Liver (tissue), 9 donors: ENCODE data around the gene CDH13. TPM values are rescaled to one million over a fixed set of nuclear protein-coding genes. Genes with fewer than 3 reads are reported as not detected.

Source experiments
- DNase-seq: peaks from one replicate; pipeline ENCODE4 v3.0.0-alpha.2; 2017; ENCODE audit warnings: low spot score
- H3K27ac ChIP-seq, 2 donors: one replicate each; pipeline ENCODE4 v1.7.0; 2013; ENCODE audit warnings: inconsistent platforms in 2 of 2, low read length in 2 of 2, control low read depth in 1 of 2, low read depth in 1 of 2, mild to moderate bottlenecking in 1 of 2
- H3K27me3 ChIP-seq, 4 donors: one replicate each; pipeline versions ENCODE4 v1.6.1 to v1.7.0; 2013; ENCODE audit warnings: low read length in 3 of 4, inconsistent platforms in 1 of 4, mild to moderate bottlenecking in 1 of 4, moderate library complexity in 1 of 4; ENCODE audit not compliant: control insufficient read depth in 4 of 4, insufficient read depth in 4 of 4
- H3K36me3 ChIP-seq, 4 donors: one replicate each; pipeline versions ENCODE4 v1.6.1 to v1.7.0; 2013; ENCODE audit warnings: low read length in 3 of 4, mild to moderate bottlenecking in 3 of 4, low read depth in 1 of 4, moderate library complexity in 1 of 4; ENCODE audit not compliant: control insufficient read depth in 4 of 4, insufficient read depth in 3 of 4
- H3K4me1 ChIP-seq, 4 donors: one replicate each; pipeline versions ENCODE4 v1.6.1 to v1.7.0; 2013; ENCODE audit warnings: low read length in 3 of 4, mild to moderate bottlenecking in 3 of 4, moderate library complexity in 1 of 4; ENCODE audit not compliant: control insufficient read depth in 4 of 4, insufficient read depth in 4 of 4
- H3K4me3 ChIP-seq, 3 donors: one replicate each; pipeline versions ENCODE4 v1.6.1 to v1.7.0; 2013; ENCODE audit warnings: low read length in 3 of 3, control low read depth in 1 of 3, low read depth in 1 of 3, mild to moderate bottlenecking in 1 of 3
- H3K9ac ChIP-seq, 2 donors: one replicate each; pipeline ENCODE4 v1.7.0; 2013; ENCODE audit warnings: low read length in 2 of 2, mild to moderate bottlenecking in 2 of 2, moderate library complexity in 2 of 2, control low read depth in 1 of 2, low read depth in 1 of 2
- H3K9me3 ChIP-seq, 4 donors: one replicate each; pipeline versions ENCODE4 v1.6.1 to v1.7.0; 2013; ENCODE audit warnings: low read length in 3 of 4; ENCODE audit not compliant: control insufficient read depth in 4 of 4
- EGR1 ChIP-seq, 2 donors: IDR thresholded peaks; 2 replicates each; pipeline ENCODE4 v1.6.1; 2016 to 2018; ENCODE audit warnings: antibody characterized with exemption in 2 of 2, low read depth in 2 of 2
- FOXA1 ChIP-seq: IDR thresholded peaks from 2 replicates; pipeline ENCODE4 v1.6.1; 2016; ENCODE audit warnings: antibody characterized with exemption
- FOXA2 ChIP-seq: IDR thresholded peaks from 2 replicates; pipeline ENCODE4 v1.6.1; 2016; ENCODE audit warnings: antibody characterized with exemption
- GABPA ChIP-seq, 2 donors: IDR thresholded peaks in 1 of 2; conservative IDR thresholded peaks in 1 of 2; 2 replicates each; pipeline ENCODE4 v1.6.1; 2016; ENCODE audit warnings: antibody characterized with exemption in 2 of 2, mild to moderate bottlenecking in 1 of 2, moderate library complexity in 1 of 2
- HNF4A ChIP-seq, 2 donors: conservative IDR thresholded peaks; 2 replicates each; pipeline ENCODE4 v1.6.1; 2016; ENCODE audit warnings: antibody characterized with exemption in 2 of 2, mild to moderate bottlenecking in 2 of 2
- HNF4G ChIP-seq: IDR thresholded peaks from 2 replicates; pipeline ENCODE4 v1.6.1; 2016; ENCODE audit warnings: antibody characterized with exemption
- JUND ChIP-seq, 2 donors: IDR thresholded peaks; 2 replicates each; pipeline ENCODE4 v1.6.1; 2016; ENCODE audit warnings: antibody characterized with exemption in 2 of 2
- NR2F2 ChIP-seq: IDR thresholded peaks from 2 replicates; pipeline ENCODE4 v1.6.1; 2016; ENCODE audit warnings: antibody characterized with exemption
- RAD21 ChIP-seq, 2 donors: IDR thresholded peaks; 2 replicates each; pipeline ENCODE4 v1.6.1; 2016; ENCODE audit warnings: antibody characterized with exemption in 2 of 2, mild to moderate bottlenecking in 2 of 2
- RXRA ChIP-seq, 2 donors: IDR thresholded peaks; 2 replicates each; pipeline ENCODE4 v1.6.1; 2017 to 2018; ENCODE audit warnings: antibody characterized with exemption in 2 of 2, mild to moderate bottlenecking in 1 of 2
- SP1 ChIP-seq: IDR thresholded peaks from 2 replicates; pipeline ENCODE4 v1.6.1; 2018; ENCODE audit warnings: antibody characterized with exemption, mild to moderate bottlenecking
- TAF1 ChIP-seq: conservative IDR thresholded peaks from 2 replicates; pipeline ENCODE4 v1.6.1; 2016; ENCODE audit warnings: antibody characterized with exemption, mild to moderate bottlenecking
- WGBS: extraction: QIAGEN DNeasy Blood & Tissue Kit; methylation state at CpG from one replicate; pipeline ENCODE4 v1.1.7; 2013; 5-methylcytosine and 5-hydroxymethylcytosine counted together
- polyA plus RNA-seq, 2 donors: library from polyadenylated mRNA; stranded (reverse) in 1 of 2; unstranded in 1 of 2; fragments of 200-250 nt in 1 of 2; fragments of >200 nt in 1 of 2; fragmentation: Nextera tagmentation in 1 of 2; extraction: Ambion mirVana in 1 of 2; gene quantifications; one replicate each; pipeline versions ENCODE4 v1.2.1 to v1.2.3, GENCODE V29; 2013 to 2015
- total RNA-seq, 2 donors: library from RNA; depleted of rRNA; stranded (reverse); fragments of >200 nt; gene quantifications; one replicate each; pipeline ENCODE4 v1.2.3, GENCODE V29; 2014
- TF ChIP-seq, protein P1 (sequence below): IDR thresholded peaks from 2 replicates; pipeline ENCODE4 v1.6.1; 2016; ENCODE audit warnings: antibody characterized with exemption, mild to moderate bottlenecking
- TF ChIP-seq, protein P2 (sequence below): IDR thresholded peaks from 2 replicates; pipeline ENCODE4 v1.6.1; 2016; ENCODE audit warnings: antibody characterized with exemption
- TF ChIP-seq, protein P3 (sequence below): IDR thresholded peaks from 2 replicates; pipeline ENCODE4 v1.6.1; 2016; ENCODE audit warnings: antibody characterized with exemption
- TF ChIP-seq, protein P4 (sequence below): IDR thresholded peaks from 2 replicates; pipeline ENCODE4 v1.6.1; 2016; ENCODE audit warnings: antibody characterized with exemption
- TF ChIP-seq, protein P5 (sequence below): fragments of 150-350 bp; IDR thresholded peaks from 2 replicates; pipeline ENCODE4 v1.5.1; 2017; ENCODE audit warnings: improper control_type of control experiment, low read depth, low read length; ENCODE audit not compliant: missing input control
- donor health status: healthy.
- donor health status: healthy.
- donor health status: healthy.
- donor health status: healthy.
- donor health status: healthy.

Gene CDH13
- total and polyA plus RNA-seq, 4 donors, result 0.21 to 1.5 (median 0.58) TPM

DNA sequence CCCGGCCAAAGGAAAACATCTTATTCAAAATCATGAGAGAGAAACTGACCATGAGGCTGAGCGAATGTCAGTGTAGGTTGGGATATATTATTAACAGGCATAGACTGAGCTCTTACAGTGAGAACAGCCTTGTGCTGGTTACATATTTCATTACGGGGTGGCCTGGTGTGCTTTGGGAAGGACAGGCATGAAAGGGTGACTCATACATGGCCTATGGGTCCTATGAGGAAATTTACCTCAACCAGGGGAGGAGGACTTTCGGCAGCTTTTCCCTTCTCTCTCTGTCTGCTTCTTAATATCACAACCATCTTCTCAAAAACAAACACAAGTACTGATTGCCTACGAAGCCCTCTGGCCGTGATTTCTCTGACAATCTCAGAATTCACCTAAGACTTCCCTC, 579.1 kb downstream of the CDH13 start (continued):
- TF ChIP-seq FOXA1, result no peak
- no peak for TF ChIP-seq HNF4A (conservative IDR thresholded peaks at IDR 0.05)

DNA sequence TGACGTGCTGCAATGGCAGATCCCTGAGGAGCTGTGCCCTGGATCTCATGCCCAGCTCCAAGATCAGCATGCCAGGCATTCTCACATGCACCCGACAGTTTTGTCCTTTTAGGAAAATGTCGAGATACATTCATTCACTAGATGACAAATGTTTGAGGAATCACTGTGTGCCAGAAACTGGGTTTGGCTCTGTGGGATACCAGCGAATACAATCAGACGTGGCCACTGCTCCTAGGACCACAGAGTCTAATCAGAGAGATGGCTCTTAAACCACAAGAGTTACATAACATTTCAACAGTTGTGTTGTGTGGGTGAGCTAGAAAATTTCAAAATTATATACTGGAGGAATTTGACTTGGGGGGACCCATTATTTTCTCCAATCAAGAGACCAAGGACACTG, 579.7 kb downstream of the CDH13 start:
- TF ChIP-seq, protein P1, sequence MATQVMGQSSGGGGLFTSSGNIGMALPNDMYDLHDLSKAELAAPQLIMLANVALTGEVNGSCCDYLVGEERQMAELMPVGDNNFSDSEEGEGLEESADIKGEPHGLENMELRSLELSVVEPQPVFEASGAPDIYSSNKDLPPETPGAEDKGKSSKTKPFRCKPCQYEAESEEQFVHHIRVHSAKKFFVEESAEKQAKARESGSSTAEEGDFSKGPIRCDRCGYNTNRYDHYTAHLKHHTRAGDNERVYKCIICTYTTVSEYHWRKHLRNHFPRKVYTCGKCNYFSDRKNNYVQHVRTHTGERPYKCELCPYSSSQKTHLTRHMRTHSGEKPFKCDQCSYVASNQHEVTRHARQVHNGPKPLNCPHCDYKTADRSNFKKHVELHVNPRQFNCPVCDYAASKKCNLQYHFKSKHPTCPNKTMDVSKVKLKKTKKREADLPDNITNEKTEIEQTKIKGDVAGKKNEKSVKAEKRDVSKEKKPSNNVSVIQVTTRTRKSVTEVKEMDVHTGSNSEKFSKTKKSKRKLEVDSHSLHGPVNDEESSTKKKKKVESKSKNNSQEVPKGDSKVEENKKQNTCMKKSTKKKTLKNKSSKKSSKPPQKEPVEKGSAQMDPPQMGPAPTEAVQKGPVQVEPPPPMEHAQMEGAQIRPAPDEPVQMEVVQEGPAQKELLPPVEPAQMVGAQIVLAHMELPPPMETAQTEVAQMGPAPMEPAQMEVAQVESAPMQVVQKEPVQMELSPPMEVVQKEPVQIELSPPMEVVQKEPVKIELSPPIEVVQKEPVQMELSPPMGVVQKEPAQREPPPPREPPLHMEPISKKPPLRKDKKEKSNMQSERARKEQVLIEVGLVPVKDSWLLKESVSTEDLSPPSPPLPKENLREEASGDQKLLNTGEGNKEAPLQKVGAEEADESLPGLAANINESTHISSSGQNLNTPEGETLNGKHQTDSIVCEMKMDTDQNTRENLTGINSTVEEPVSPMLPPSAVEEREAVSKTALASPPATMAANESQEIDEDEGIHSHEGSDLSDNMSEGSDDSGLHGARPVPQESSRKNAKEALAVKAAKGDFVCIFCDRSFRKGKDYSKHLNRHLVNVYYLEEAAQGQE, result no peak
- TF ChIP-seq FOXA2, result no peak
- TF ChIP-seq, protein P2, sequence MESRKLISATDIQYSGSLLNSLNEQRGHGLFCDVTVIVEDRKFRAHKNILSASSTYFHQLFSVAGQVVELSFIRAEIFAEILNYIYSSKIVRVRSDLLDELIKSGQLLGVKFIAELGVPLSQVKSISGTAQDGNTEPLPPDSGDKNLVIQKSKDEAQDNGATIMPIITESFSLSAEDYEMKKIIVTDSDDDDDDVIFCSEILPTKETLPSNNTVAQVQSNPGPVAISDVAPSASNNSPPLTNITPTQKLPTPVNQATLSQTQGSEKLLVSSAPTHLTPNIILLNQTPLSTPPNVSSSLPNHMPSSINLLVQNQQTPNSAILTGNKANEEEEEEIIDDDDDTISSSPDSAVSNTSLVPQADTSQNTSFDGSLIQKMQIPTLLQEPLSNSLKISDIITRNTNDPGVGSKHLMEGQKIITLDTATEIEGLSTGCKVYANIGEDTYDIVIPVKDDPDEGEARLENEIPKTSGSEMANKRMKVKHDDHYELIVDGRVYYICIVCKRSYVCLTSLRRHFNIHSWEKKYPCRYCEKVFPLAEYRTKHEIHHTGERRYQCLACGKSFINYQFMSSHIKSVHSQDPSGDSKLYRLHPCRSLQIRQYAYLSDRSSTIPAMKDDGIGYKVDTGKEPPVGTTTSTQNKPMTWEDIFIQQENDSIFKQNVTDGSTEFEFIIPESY, result no peak
- TF ChIP-seq, protein P3, sequence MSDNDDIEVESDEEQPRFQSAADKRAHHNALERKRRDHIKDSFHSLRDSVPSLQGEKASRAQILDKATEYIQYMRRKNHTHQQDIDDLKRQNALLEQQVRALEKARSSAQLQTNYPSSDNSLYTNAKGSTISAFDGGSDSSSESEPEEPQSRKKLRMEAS, result no peak
- TF ChIP-seq HNF4A (conservative IDR thresholded peaks at IDR 0.05), result no peak
- TF ChIP-seq TAF1, result no peak
- TF ChIP-seq GABPA (IDR thresholded peaks at IDR 0.05 in 1 of 2, conservative IDR thresholded peaks at IDR 0.05 in 1 of 2), result no peak
- no peak for TF ChIP-seq RAD21 (IDR thresholded peaks at IDR 0.05)
- no peaks in the 10 kb centered on the region for H3K36me3 ChIP-seq
- H3K9ac ChIP-seq, result no peak overlapping the region
- no peak overlapping the region for H3K4me3 ChIP-seq
- 78% methylated on average over 5 of the region's 5 CpGs for WGBS
- H3K27me3 ChIP-seq, result peaks cover 0 to 3% (median 0%) of the 10 kb centered on the region in 4 donors
- H3K9me3 ChIP-seq, result no peaks in the 10 kb centered on the region
- H3K4me1 ChIP-seq, result no peaks in the 10 kb centered on the region
- no peak overlapping the region for H3K27ac ChIP-seq
- DNase-seq, result no peak

DNA sequence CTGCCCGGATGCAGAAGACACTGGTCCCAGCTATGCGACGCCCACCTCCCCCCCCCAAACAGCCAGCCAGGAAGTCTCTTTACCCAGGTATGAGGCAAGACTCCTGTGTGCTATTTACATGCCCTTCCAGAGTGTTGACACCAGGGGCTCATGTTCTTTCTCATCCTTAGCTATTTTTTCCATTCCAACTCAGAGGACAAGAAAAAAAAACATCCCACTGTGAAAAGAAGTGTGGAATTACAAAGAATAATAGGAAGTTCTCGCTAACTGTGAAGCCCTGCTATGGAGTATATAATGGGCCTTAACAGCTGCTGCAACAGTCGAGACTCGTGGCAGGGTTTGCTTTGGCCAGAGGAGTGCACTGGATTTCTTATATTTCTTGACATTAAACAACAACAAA, 584.9 kb downstream of the CDH13 start:
- no peak for DNase-seq

More for the DNA sequence above, 584.9 kb downstream of the CDH13 start:
- H3K4me1 ChIP-seq, result no peaks in the 10 kb centered on the region
- H3K9me3 ChIP-seq, result no peaks in the 10 kb centered on the region
- H3K4me3 ChIP-seq, result no peak overlapping the region
- 56% methylated on average over 6 of the region's 6 CpGs for WGBS
- peaks cover 0 to 3% (median 0%) of the 10 kb centered on the region in 4 donors for H3K27me3 ChIP-seq
- no peak overlapping the region for H3K27ac ChIP-seq
- TF ChIP-seq, protein P2, result no peak
- TF ChIP-seq SP1, result no peak
- TF ChIP-seq RXRA (IDR thresholded peaks at IDR 0.05), result no peak
- TF ChIP-seq EGR1 (IDR thresholded peaks at IDR 0.05; ENCODE audit: low read depth in 2 of 2), result no peak
- no peak for TF ChIP-seq JUND (IDR thresholded peaks at IDR 0.05)
- TF ChIP-seq, protein P4, sequence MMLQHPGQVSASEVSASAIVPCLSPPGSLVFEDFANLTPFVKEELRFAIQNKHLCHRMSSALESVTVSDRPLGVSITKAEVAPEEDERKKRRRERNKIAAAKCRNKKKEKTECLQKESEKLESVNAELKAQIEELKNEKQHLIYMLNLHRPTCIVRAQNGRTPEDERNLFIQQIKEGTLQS, result no peak
- no peak for TF ChIP-seq HNF4G
- TF ChIP-seq, protein P3, result no peak
- TF ChIP-seq NR2F2, result no peak
- no peak for TF ChIP-seq GABPA (IDR thresholded peaks at IDR 0.05 in 1 of 2, conservative IDR thresholded peaks at IDR 0.05 in 1 of 2)
- no peak for TF ChIP-seq TAF1
- TF ChIP-seq, protein P5, sequence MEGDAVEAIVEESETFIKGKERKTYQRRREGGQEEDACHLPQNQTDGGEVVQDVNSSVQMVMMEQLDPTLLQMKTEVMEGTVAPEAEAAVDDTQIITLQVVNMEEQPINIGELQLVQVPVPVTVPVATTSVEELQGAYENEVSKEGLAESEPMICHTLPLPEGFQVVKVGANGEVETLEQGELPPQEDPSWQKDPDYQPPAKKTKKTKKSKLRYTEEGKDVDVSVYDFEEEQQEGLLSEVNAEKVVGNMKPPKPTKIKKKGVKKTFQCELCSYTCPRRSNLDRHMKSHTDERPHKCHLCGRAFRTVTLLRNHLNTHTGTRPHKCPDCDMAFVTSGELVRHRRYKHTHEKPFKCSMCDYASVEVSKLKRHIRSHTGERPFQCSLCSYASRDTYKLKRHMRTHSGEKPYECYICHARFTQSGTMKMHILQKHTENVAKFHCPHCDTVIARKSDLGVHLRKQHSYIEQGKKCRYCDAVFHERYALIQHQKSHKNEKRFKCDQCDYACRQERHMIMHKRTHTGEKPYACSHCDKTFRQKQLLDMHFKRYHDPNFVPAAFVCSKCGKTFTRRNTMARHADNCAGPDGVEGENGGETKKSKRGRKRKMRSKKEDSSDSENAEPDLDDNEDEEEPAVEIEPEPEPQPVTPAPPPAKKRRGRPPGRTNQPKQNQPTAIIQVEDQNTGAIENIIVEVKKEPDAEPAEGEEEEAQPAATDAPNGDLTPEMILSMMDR, result no peak
- TF ChIP-seq RAD21 (IDR thresholded peaks at IDR 0.05), result no peak
- no peak for TF ChIP-seq FOXA1
- TF ChIP-seq FOXA2, result no peak
- H3K9ac ChIP-seq, result no peak overlapping the region
- no peaks in the 10 kb centered on the region for H3K36me3 ChIP-seq
